Head of caudate nucleus (tissue), 42 donors: ENCODE data around the gene EPAS1.

Experiments used
- DNase-seq, 42 donors: peaks; one replicate each; pipeline versions ENCODE4 v3.0.0 to v3.0.0-alpha.2; 2020 to 2021; ENCODE audit warnings: mixed read lengths in 7 of 42
- intact Hi-C: fragments of 100-400 bp; cut with DNase I; formaldehyde crosslinking; loops from one replicate; pipeline ENCODE4 v1.15.0; 2022

The EPAS1 gene

GRCh38 chr2:46372475-46372874 is 75.3 kb downstream of the EPAS1 start:
- no peak for DNase-seq
- intact Hi-C loops: no loop called here

- DNase-seq: no peak
- intact Hi-C loops: no loop called here
Observed at GRCh38 chr2:46373238-46373637, 76.0 kb downstream of the EPAS1 start.

GRCh38 chr2:46375566-46376125 is 78.4 kb downstream of the EPAS1 start:
- no peak for DNase-seq
- intact Hi-C loops: no loop called here

- intact Hi-C loops: no loop called here
- DNase-seq: no peak
Observed at GRCh38 chr2:46376586-46376985, 79.4 kb downstream of the EPAS1 start.

GRCh38 chr2:46377101-46377581 is 79.9 kb downstream of the EPAS1 start:
- peak in 13 of 42 donors; percentile 23 to 57 (median 35) for DNase-seq
- intact Hi-C loops: no loop called here

- intact Hi-C loops: no loop called here
- peak in 1 of 42 donors; percentile 22 for DNase-seq
Observed at GRCh38 chr2:46377666-46378560, 80.7 kb downstream of the EPAS1 start.

- DNase-seq: peak in 1 of 42 donors; percentile 25
- intact Hi-C loops: no loop called here
Observed at GRCh38 chr2:46378616-46379015, 81.4 kb downstream of the EPAS1 start.

GRCh38 chr2:46379213-46380037 is 82.2 kb downstream of the EPAS1 start:
- DNase-seq: peak in 7 of 42 donors; percentile 11 to 56 (median 35)

GRCh38 chr2:46380038-46380940 is 83.1 kb downstream of the EPAS1 start:
- DNase-seq: peak in 18 of 42 donors; percentile 16 to 74 (median 43)
- intact Hi-C loops: loop anchor here (10.0 kb wide), 1 partner anchor 75 kb away; no protein-coding TSS in a partner anchor

More at GRCh38 chr2:46379213-46380037, 82.2 kb downstream of the EPAS1 start:
- intact Hi-C loops: loop anchor here (10.0 kb wide), 1 partner anchor 75 kb away; no protein-coding TSS in a partner anchor

GRCh38 chr2:46381263-46381849 is 84.1 kb downstream of the EPAS1 start:
- peak in 2 of 42 donors; percentile 38 to 46 for DNase-seq
- intact Hi-C loops: loop anchor here (10.0 kb wide), 1 partner anchor 73 kb away; no protein-coding TSS in a partner anchor

- intact Hi-C loops: loop anchor here (10.0 kb wide), 1 partner anchor 73 kb away; no protein-coding TSS in a partner anchor
- peak in 2 of 42 donors; percentile 8 to 16 for DNase-seq
Observed at GRCh38 chr2:46381871-46382270, 84.7 kb downstream of the EPAS1 start.

- intact Hi-C loops: loop anchor here (10.0 kb wide), 1 partner anchor 72 kb away; no protein-coding TSS in a partner anchor
- peak in 3 of 42 donors; percentile 31 to 35 (median 34) for DNase-seq
Observed at GRCh38 chr2:46382331-46383112, 85.3 kb downstream of the EPAS1 start.

GRCh38 chr2:46383113-46383395 is 85.8 kb downstream of the EPAS1 start:
- intact Hi-C loops: loop anchor here (10.0 kb wide), 1 partner anchor 72 kb away; no protein-coding TSS in a partner anchor

GRCh38 chr2:46383784-46384456 is 86.7 kb downstream of the EPAS1 start:
- intact Hi-C loops: loop anchor here (10.0 kb wide), 1 partner anchor 71 kb away; no protein-coding TSS in a partner anchor
- DNase-seq: peak in 3 of 42 donors; percentile 20 to 28 (median 23)

More at GRCh38 chr2:46383113-46383395, 85.8 kb downstream of the EPAS1 start:
- peak in 1 of 42 donors; percentile 24 for DNase-seq

GRCh38 chr2:46384457-46384815 is 87.2 kb downstream of the EPAS1 start:
- intact Hi-C loops: loop anchor here (10.0 kb wide), 1 partner anchor 70 kb away; no protein-coding TSS in a partner anchor
- DNase-seq: peak in 2 of 42 donors; percentile 19 to 32
